Measurements from ENCODE around the gene MSI2.
A peak's percentile ranks its signal among the peaks of the same experiment; 100 is the strongest.

Gene MSI2

DNA sequence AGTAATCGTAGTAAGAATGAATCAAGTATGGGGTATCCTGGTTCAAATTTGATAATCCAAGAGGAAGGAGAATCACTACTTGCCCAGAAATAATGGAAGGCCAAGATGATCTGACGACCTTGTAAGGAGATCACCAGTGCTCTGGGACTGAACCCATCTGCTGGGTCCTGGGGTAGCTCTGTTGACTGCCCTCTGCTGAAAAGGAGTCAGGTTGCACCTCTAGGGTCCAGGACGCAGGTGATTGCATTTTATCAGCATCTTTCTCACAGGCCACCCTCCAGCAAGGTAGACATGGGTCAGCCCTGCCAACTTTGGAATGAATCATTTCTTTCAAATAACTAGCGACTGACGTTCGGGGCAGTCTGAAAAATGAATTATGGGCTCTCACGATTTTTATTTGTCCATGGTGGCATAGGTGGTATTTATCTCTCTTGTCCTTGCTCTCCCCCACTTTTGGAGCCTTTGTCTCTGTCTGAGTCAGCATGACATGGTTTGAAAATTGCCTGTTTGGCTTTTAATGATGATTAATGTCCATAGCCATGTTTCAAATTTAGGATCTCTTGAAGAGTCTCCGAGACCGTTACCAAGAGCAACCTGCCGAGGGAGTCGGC lies 163.7 kb downstream of the MSI2 start:
- no peak for DNase-seq

DNA sequence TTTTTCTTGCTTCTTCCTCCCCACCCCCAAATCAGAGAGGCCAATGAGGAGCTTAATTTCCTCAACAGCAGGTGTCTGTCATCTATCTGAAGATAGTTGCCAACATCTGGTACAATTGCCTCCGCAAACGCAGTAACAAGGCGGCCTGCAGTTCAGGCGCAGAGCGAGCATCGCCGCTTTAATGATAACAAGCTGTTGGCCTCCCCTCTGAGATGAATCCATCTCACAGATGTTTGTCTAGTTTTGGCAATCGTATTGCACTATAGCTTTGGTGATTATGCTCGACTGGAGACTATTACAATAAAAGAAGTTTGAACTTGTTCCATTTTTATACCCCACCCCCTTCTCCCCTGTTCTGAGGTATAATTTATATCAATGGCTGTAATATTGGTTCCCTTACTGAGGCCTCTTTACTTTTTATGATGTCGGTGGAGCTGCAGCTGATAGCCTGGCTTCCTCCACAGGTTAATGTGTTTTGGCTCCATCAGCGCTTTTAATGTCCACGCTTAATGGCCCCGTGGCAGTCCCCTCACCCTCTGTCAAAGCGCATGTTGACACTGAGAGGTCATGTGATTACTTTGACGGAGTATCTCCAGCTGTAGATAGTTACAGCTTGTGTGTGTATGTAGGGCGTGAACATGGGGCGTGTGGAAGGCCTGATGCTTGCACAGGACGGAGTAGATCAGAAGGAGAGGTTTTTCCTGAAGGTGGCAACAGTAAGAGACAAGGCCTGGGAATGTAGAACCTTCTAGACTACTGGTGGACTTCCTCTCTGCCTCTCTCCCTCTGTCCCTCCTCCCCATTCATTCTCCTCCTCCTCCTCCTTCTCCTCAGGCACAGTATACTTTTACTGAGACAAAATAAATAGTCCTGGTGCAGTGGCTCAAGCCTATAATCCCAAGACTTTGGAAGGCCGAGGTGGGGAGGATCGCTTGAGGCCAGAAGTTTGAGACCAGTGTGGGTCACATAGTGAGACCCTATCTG lies 164.7 kb downstream of the MSI2 start:
- DNase-seq: no peak

DNA sequence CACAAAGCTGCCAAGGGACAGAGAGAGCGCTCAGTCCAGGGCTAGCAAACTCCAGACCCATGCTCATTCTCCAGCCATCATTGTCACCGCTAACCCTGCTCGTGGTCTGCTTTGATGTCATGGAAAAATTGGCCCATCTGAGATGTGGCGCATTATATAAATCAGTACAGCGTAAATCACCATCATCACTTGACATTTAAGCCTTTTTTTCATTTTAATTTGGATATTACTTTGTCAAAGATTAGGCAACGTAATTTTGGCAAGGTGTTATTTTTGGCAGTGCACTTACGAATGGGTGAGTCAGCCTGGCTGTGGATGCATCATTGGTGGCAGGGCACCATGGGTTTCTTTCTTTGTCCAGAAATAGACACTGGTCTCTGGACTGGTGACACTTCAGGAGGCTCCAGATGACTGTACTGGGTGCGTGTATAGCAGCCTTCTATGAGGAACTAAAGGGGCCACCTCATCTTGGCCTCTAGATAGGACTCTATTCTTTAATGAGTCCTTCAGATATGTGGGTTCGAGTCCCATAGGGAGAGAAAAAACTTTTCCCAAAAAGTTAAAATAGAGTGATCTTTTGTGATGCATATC lies 166.3 kb downstream of the MSI2 start:
- DNase-seq: no peak

DNA sequence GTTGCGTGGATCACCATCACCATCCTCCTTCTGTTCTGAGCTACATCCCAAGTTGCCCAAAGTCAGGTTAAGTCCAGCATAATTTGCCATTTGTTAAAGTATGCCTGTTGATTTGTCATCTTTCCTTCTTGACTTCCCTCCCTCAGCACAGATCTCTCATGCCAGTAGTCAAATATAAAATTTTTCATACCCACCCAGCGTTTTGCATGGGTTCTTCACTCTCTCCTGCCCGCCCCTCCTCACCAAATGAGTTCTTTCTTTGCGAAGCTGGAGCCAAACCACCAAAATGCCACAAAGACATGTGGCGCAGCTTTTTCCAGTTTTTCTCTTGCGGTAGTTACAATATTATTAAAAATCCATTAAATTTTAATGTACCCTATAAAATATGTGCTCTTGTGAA lies 167.2 kb downstream of the MSI2 start:
- no peak for DNase-seq

DNA sequence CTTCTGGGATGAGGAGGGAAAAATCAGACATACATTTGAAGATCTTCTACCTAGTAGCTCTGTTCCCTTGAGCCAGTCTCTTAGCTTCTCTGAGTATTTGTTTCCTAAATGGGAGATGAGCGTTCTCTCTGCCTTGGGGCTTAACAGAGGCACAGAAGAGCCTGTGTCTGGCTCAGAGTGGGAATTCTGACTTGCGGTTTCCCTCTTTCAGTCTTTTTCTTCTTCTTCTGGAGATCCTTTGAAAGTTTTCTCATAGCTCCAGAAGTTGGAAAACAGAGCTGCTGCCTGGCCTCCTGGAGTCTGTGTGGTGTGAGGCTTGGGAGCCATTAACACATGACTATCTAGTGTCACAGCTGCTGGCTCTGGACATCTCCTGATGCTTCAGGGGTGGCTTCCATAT lies 167.9 kb downstream of the MSI2 start:
- no peak for DNase-seq

DNA sequence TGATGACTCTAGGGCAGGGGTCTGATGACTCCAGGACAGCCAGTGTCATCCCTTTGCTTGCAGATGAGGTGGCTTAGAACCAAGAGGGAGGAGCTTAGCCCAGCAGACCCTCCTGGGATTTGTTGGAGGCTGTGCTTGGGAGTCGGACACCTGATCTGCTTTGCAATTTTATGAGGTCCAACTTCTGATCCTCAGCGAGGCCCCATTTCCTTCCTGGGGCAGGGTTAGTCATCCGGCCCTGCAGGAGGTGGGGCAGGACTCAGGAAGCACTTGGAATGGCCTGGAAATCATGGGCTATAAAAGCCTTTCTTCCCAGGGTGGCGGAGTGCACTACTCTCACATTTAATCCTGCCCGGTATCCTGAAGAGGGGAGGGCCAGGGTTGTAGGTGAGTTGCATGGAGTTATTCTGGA lies 168.5 kb downstream of the MSI2 start:
- no peak for DNase-seq

DNA sequence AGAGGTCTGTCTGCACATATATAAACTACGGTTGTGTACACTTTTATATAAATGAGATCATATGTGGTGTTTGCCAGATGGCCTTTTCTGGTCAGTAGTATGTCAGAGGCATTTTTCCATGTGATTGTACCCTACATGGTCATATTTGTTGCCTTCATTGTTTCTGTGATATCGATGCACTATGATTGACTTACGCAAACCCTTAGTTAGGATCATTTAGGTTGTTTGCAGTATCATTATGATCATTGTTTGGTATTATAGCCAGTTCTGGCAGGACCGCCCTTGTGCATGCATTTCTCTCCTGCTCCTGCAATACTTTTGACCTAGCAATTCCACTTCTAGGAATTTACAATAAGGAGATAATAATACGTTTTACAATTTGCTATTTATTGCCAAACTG lies 169.1 kb downstream of the MSI2 start:
- DNase-seq: no peak

DNA sequence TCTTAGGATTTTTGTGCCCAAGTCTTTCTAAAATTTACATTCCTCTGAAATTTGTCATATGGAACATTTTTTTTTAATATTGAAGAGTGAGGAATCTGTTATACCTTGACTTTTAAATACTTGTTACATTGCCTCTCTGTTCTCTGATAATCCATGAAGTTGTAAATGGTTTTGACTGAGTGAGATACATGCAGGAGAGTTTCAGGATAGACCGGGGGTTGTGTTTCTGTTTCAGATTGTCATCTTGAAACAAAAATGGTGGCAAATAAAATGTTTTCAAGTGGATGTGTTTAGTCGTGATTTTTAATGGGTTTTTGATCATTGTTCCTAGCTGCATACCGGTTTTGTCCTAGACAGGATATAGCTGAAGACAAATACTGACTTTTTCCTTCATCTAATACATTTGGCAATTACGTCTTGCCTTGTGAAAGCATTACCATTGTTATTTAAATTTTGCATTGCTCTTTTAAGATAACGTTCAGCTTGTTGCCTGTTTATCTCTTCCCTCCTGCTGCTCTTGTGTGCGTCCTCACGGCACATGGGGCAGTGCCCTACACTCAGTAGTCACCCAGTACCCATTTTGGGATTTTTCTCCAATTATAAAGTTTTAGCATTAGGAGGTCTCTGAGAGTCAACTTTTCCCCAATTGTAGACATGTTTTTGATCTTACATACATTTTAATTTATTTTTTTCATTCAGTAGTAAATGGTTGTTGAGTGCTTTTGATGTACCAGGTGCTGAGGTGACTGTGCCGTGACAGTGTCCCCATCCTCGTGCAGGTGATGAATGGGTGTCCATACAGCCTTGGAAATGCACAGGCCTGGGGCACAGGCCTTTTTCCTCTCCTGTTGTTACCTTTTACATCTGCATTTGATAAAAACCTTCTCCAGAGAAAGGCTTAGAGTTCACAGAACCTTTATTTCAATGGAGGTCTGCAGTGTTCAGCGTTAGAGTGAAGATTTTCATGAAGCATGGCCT lies 169.9 kb downstream of the MSI2 start:
- DNase-seq: no peak

DNA sequence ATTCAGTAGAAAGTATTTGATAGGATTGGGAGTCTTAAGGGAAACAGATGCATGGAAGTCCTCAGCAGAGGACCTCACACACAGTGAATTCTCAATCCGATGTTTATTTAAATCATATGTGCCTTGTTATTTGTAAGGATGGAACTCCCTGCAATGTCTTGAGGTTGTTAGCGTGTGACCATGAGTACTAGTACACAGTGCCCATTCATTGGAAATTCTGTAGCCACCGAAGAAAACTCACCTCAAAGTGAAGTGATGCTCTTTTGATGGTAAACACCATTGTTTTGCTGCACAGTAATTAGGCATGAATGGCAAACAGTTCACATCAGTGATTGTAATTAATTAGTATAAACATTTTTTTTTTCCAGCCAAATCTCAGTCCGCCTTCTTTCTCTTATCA lies 173.6 kb downstream of the MSI2 start:
- DNase-seq: no peak

DNA sequence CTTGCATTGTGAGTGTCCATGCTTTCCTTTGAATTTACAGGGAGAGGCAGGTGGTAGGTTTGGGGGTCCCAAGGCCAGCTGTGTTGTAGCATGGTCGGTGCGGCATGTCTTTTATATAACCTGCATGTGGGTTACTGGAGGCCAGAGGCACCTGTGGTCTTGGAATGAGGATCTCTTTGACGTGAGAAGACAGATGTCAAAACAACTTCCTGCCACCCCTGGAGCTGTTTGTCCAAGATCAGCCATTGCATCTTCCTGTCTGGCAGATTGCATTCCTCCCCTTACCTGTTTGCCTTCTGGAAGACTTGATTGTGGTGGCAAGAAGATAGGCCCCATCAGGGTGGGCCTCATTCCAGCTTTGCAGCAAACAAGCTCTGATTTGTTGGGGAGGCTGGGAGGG lies 175.1 kb downstream of the MSI2 start:
- no peak for DNase-seq

DNA sequence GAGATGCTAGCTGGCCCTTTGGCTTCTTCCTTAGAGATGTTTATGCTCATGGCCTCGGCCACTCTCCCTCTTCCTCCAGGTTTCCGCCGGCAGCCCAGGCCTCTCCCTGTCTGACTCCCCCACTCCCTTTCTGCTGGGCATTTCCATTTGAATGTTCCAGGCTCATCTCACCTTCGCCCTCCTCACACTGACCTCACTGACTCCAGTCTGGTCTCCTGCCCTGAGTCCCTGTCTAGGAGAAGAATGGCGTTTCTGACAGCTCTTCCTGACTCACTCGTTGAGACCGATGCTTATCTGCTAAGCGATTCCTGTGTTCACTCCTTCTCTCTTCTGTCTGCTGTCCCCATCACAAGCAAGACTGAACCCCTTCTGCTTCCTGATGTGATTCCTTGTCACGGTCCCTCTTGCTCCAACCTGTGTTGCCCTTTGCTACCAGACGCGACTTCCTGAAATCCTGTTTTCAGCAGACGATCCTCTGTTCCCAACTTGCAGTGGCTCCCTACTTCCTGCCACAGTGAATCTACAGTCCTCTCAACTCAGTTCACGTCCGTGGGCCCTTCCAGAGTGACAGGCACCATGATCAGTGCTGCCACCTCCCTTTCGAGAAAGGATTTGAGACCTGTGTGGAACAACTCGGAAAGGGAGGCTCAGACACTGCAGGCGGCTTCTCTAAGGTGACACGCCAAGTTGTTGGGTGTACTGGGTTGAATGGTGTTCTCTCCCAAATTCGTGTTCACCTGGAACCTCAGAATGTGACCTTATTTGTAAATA lies 176.4 kb downstream of the MSI2 start:
- no peak for DNase-seq

DNA sequence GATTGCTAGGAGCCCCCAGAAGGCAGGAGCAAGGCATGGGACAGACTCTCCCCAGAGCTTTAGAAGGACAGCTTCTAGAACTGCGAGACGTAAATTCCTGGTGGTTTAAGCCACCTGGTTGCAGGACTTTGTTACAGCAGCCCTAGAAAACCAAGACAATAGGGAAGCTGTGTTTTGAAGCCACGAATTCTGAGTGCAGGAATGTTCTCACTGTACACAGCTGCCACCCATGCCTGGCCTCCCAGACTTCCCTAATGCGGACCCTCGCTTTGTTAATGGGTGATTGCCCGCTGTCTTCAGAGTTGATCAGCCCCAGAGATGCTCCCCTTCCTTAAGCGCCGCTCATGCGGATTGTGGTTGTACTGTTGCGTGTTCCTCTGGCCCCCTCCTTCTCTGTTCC lies 177.1 kb downstream of the MSI2 start:
- DNase-seq: no peak

DNA sequence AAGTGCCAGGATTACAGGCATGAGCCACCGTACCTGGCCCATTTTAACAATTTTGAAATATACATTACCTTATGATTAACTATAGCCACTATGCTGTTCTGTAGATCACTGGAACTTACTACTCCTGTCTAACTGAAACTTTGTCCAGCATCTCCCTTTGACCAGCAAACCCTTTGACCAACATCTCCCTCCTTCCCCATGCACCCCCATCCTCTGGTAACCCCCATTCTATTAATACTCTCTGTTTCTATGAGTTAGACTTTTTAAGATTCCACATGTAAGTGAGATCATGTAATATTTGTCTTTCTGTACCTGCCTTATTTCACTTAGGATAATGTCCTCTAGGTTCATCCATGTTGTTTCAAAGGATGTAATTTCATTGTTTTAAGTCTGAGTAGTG lies 178.0 kb downstream of the MSI2 start:
- DNase-seq: no peak

DNA sequence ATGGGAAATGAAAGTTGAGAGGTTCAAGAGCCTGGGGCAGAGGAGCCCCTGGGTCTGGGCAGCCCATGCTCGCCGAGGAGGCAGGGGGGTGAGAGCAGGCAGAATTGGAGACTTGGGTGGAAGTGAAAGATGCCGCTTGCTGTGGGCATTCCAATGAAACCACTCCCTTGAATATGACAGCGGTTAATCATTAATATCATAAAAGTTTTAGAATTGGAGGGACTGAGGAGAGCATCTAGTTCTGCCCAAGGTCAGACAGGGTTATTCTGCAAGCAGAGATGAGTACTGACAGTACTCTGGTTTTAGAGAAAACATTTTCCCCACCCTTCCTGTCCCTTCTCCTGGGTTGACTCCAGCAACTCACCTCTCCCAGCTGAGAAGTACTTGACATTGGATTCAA lies 180.2 kb downstream of the MSI2 start:
- no peak for DNase-seq

DNA sequence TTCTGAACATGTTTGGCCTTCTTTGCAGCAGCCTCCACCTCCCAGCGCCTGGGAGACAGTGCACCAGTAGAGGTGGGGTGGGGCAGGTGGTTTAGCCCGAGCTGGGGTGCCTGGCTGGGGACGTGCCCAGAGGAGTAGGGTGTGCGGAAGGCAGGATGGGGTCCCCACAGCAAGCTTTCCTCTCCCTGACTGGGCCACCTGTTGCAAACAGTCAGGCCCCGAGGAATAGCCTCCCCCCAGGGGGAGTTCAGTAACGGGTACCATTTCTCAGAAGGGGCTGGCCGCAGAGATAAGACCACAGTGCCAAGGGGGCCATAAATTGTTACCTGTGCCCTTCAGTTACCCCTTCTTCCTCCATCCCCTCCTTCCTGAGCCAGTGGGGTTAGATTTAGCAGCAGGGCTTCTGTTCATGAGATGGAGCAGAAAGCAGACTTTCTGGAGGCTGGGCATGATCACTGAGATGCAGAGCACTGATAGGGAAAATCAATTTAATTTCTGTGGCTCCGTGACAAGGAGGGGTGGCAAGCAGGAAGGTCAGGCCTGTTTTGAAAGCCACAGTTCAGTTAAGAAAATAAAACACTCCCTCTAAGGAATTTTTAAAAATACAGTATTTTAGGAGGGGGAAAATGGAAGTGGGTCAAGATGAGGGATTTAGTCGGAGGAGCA lies 181.9 kb downstream of the MSI2 start:
- DNase-seq: no peak

DNA sequence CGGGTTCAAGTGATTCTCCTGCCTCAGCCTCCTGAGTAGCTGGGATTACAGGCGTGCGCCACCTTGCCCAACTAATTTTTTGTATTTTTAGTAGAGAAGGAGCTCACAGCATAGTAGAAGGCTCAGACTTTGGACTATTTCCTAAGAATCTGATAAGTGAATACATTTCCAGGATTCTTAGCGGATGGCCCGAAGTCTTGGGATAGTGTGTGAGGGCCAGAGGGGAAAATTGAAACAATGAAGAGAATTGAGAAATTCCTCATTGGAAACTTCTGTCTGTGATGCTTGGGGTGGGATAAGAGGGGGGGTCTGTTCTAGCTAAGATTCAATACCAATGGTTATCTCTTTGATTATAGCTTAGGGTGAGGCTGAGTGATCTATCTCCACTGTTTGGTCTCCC lies 183.3 kb downstream of the MSI2 start:
- no peak for DNase-seq

DNA sequence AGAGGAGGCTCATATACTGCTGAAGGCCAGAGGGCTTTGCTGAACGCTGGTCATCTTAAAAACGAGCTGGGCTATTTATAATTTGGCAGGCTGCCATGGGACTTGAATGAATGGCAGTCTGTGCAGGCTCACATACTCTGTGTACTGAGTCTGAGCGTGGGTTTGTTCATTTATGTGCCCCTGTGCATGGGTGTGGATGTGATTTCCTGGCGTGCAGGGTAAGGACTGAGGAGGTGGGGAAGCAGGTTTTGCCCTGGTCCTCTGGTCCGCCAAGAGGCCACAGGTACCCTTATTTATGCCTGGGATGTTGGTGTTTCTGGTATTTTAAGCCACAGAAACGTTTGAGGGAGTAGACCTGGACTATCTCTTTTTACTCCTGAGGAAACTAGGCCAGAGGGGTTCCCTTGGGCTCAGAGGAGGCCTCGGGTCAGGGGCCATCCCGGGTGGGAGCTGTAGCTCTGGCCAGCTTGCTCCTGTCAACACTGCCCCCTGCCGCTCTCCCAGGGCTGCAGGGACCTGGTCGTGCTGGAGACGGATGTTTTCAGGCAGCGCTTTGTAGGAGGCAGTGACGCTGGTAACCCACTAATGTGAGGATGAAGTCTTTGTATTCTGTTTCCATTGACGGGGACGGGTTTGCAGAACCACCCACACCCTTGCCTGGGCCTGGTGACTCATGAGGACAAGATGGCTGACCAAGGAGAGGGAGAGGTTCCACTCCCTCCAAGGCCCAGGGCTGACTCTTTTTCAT lies 184.4 kb downstream of the MSI2 start:
- DNase-seq: peak; percentile 72 to 77

DNA sequence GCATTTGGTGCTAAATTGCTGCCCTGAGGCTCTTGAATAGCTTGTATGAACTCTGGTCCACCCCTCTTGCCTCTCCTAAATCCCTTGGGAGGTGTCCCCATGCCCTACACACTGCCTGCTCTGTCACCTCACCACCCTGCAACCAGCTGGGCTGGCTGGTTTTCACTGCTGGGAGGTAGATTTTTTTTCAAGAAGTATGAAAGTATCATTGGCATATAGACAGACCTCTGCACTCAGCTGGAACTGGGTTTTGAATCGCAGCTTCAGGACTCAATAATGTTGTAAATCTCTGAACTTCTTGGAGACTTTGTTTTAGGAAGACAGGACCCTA lies 184.9 kb downstream of the MSI2 start:
- DNase-seq: no peak

DNA sequence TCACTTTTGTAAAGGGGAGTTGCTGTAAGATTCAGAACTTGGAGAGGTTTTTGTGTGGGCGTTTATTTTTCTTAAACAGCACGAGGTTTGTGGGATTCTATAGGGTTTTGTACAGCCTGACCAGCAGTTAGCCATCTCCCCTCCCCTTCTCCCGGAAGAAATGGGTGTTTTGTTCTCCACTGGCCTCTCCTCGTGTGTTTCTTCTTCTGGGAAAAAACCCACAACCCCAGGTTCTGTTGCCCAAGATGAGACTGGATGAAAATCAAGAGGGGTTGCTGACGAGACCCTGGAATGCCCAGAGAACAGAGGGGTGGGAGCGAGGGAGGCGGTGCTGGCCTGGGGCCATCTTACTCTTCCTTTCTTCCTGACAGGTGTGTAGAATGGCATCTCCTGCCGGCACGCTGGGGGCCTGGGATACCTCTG lies 186.1 kb downstream of the MSI2 start:
- no peak for DNase-seq

DNA sequence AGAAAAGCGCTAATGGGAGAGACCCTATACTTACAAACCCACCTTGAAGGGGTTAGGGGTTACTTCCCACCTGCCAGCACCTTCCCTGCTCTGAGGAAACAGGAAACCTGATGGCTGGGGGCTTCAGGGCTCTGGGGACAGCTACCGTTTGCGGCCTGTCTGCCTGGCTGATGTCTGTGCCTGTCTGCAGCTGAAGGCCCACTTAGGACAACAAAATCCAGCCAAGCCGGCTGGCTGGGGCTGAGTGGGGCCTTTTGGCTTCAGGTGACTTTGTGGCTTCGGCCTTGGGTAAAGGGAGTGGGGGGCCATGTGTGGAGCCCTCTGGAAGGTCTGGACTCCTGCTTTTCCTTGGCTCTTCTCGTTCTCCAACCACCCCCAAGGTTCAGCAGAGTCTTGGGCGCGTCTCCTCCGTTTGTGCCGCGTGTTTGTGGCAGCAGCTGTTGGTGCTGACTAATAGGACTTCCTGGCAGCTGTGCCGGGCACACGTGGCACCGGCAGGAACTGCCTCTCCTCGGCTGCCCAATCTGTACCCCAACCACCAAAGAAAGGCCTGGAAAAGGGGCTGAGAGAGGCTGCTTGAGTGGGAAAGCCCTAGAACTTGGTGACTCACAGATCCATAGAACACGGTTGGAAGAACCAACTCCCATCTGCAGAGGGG lies 186.7 kb downstream of the MSI2 start:
- peak; percentile 61 to 62 for DNase-seq
